K562 (cell line): ENCODE measurements around the gene SUDS3. TPM values are rescaled to one million over a fixed set of nuclear protein-coding genes. Genes with fewer than 3 reads are reported as not detected.

Experiments
- CBFA2T3 ChIP-seq: fragments of 450-650 bp; IDR thresholded peaks from 2 replicates; pipeline ENCODE4 v1.6.1; 2017
- CBX8 ChIP-seq: fragments of 200-600 bp; sonication (generic); IDR thresholded peaks from 2 replicates; pipeline ENCODE4 v1.6.1; 2012; ENCODE audit warnings: borderline replicate concordance, mixed run types, low read depth, mild to moderate bottlenecking, moderate library complexity, mixed read lengths, low read length, control low read depth, inconsistent platforms; ENCODE audit not compliant: poor library complexity, severe bottlenecking; ENCODE audit errors: extremely low read depth
- CREM ChIP-seq: IDR thresholded peaks from 2 replicates; pipeline ENCODE4 v1.6.1; 2014; ENCODE audit warnings: antibody characterized with exemption, low read depth
- FOXJ2 ChIP-seq: fragments of 200-800 bp; sonication (Bioruptor generic); IDR thresholded peaks from 2 replicates; pipeline ENCODE4 v1.6.1; 2016; ENCODE audit warnings: missing genetic modification characterization, missing compliant biosample characterization
- HMG20A ChIP-seq: fragments of 450-650 bp; formaldehyde crosslinking; conservative IDR thresholded peaks from 2 replicates; pipeline ENCODE4 v1.4.0; 2020; ENCODE audit warnings: mild to moderate bottlenecking, mixed read lengths
- MECOM ChIP-seq: fragments of 250-450 bp; sonication (Bioruptor Pico); IDR thresholded peaks from 2 replicates; pipeline ENCODE4 v1.8.0; 2022; ENCODE audit warnings: inconsistent platforms
- MTA2 ChIP-seq: fragments of 450-650 bp; IDR thresholded peaks from 2 replicates; pipeline ENCODE4 v1.6.1; 2016; ENCODE audit warnings: low read depth
- MYBL2 ChIP-seq, 2 experiments: fragments of 450-650 bp in 1 of 2; sonication (generic) in 1 of 2; formaldehyde crosslinking in 1 of 2; IDR thresholded peaks; 2 replicates each; pipeline versions ENCODE4 v1.6.1 to v1.8.1; 2017 to 2022; ENCODE audit warnings: borderline replicate concordance in 1 of 2, inconsistent platforms in 1 of 2, low read depth in 1 of 2, mild to moderate bottlenecking in 1 of 2, missing genetic modification reagents in 1 of 2, moderate library complexity in 1 of 2
- RFX5 ChIP-seq: IDR thresholded peaks from 2 replicates; pipeline ENCODE4 v1.6.1; 2011; ENCODE audit warnings: low read depth, mild to moderate bottlenecking, improper control_type of control experiment, low read length
- RHOXF2B ChIP-seq: fragments of 250-450 bp; sonication (Bioruptor Pico); conservative IDR thresholded peaks from 2 replicates; pipeline ENCODE4 v1.5.1; 2021
- SRSF3 ChIP-seq: fragments of 200-400 bp; formaldehyde crosslinking; IDR thresholded peaks from 2 replicates; pipeline ENCODE4 v1.6.1; 2016; ENCODE audit warnings: mild to moderate bottlenecking, low read length, moderate library complexity; ENCODE audit not compliant: insufficient read depth
- TAF7 ChIP-seq: fragments of 450-650 bp; IDR thresholded peaks from 2 replicates; pipeline ENCODE4 v1.6.1; 2016; ENCODE audit warnings: missing genetic modification characterization, missing compliant biosample characterization
- TBP ChIP-seq: optimal IDR thresholded peaks from 2 replicates; pipeline ENCODE3; 2011; ENCODE audit warnings: low read depth, low read length, improper control_type of control experiment
- TEAD2 ChIP-seq: fragments of 450-650 bp; IDR thresholded peaks from 2 replicates; pipeline ENCODE4 v1.6.1; 2016; ENCODE audit warnings: missing genetic modification characterization, control low read depth, missing compliant biosample characterization
- ZFX ChIP-seq: sonication (generic); formaldehyde crosslinking; IDR thresholded peaks from 2 replicates; pipeline ENCODE4 v1.8.0; 2022; ENCODE audit warnings: mild to moderate bottlenecking, missing genetic modification reagents, moderate library complexity
- ZNF121 ChIP-seq: sonication (generic); formaldehyde crosslinking; conservative IDR thresholded peaks from 2 replicates; pipeline ENCODE4 v1.8.0; 2022; ENCODE audit warnings: missing genetic modification reagents
- ZNF408 ChIP-seq: fragments of 250-450 bp; sonication (Bioruptor Pico); IDR thresholded peaks from 2 replicates; pipeline ENCODE4 v1.4.0; 2020; ENCODE audit warnings: low read depth, mild to moderate bottlenecking, moderate library complexity
- ZNF445 ChIP-seq: fragments of 250-450 bp; sonication (Bioruptor Pico); IDR thresholded peaks from 2 replicates; pipeline ENCODE4 v1.4.0; 2020; ENCODE audit warnings: low read depth, mild to moderate bottlenecking, moderate library complexity
- polyA plus RNA-seq, 8 experiments: library from polyadenylated mRNA; depleted of rRNA in 4 of 8; stranded (reverse) in 5 of 8; unstranded in 3 of 8; fragments of >200 nt; fragmentation: Nextera tagmentation in 2 of 8; fragmentation: Illumina TruSeq in 1 of 8; extraction: Ambion mirVana in 2 of 8; extraction: Trizol in 1 of 8; gene quantifications; 2 replicates each; pipeline versions ENCODE4 v1.2.1 to v1.2.3, GENCODE V29; 2011 to 2014; ENCODE audit warnings: inconsistent platforms in 1 of 8, missing spikeins in 1 of 8
- total RNA-seq, 7 experiments: library from RNA; depleted of rRNA in 6 of 7; stranded (reverse); fragments of >200 nt in 6 of 7; fragmentation: Illumina TruSeq in 2 of 7; extraction: Trizol in 2 of 7; gene quantifications; 2 replicates each; pipeline versions ENCODE4 v1.2.1 to v1.2.3, GENCODE V29; 2011 to 2021; ENCODE audit warnings: low replicate concordance in 1 of 7
- TF ChIP-seq, protein P1 (sequence below), 2 experiments: IDR thresholded peaks in 1 of 2; conservative IDR thresholded peaks in 1 of 2; 2 replicates each; pipeline ENCODE4 v1.6.1; 2016; ENCODE audit warnings: low read depth in 2 of 2, mild to moderate bottlenecking in 1 of 2, missing compliant biosample characterization in 1 of 2, missing genetic modification characterization in 1 of 2, moderate library complexity in 1 of 2
- TF ChIP-seq, protein P2 (sequence below): sonication (generic); formaldehyde crosslinking; IDR thresholded peaks from 2 replicates; pipeline ENCODE4 v1.9.0; 2022; ENCODE audit warnings: mild to moderate bottlenecking, missing genetic modification reagents
- TF ChIP-seq, protein P3 (sequence below), 2 experiments: IDR thresholded peaks; 2 replicates each; pipeline ENCODE4 v1.6.1; 2011; ENCODE audit warnings: borderline replicate concordance in 1 of 2, control low read depth in 1 of 2, low read depth in 1 of 2, low read length in 1 of 2, mild to moderate bottlenecking in 1 of 2, mixed read lengths in 1 of 2, moderate library complexity in 1 of 2; ENCODE audit not compliant: insufficient read depth in 1 of 2, insufficient read length in 1 of 2, poor library complexity in 1 of 2, severe bottlenecking in 1 of 2; ENCODE audit errors: extremely low read depth in 1 of 2

SUDS3 gene
- total and polyA plus RNA-seq, 9 of the 15 experiments (the other 6 are each of a cell fraction or from before 2014, with no cell fraction given), result 6.6 to 30.5 (median 23.3) TPM

DNA sequence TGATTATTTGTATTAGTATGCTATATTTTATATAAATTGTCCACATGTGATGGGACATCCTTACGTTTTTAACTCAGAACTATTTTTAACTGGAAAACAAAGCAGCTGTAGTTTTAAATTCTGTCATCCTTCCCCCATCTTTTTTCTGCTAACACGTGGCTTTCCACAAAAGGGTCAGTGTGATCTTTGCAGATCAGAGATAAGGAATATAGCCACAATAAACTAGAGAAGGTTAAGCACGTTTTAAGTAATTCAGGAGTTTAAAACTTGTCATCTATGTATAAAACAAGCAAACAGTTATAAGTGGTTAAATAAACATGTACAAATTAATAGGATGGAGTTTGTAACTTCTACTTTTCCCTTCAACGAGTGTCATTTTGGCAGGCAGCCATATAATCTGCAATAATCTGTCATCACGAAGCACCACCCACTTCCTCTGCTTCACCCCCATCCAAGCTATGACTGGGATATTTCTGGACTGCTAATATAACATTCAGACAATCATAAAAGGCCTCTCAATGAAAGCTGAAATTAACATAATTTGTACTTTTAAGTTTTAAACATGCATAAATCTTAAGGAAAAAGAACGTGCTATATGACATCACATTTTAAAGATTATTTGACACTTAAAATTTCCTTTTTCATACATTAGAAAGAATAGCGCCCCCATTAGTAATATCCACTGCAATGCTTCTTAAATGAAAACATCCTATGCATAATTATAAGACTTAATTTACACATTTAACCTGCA lies 18.9 kb upstream of the SUDS3 start (continued):
- TF ChIP-seq CBX8 (no peak), SRSF3 (no peak), ZNF408 (no peak), HMG20A (CRISPR knock-in tag) (no peak), CREM (peak; percentile 42; the same call in 1 of the 2 replicates), MTA2 (no peak), TBP (peak; percentile 39), CBFA2T3 (peak; percentile 49; the same call in 1 of the 2 replicates), ZNF121 (CRISPR knock-in tag) (no peak), RFX5 (no peak), RHOXF2B (CRISPR knock-in tag) (no peak), MYBL2 (IDR thresholded peaks at IDR 0.05; ENCODE audit: low read depth) (no peak; the same call in 1 of the 2 replicates), MYBL2 (CRISPR knock-in tag; IDR thresholded peaks at IDR 0.05; ENCODE audit: borderline replicate concordance) (no peak), TEAD2 (tag) (no peak), TAF7 (tag) (no peak), ZNF445 (CRISPR knock-in tag) (no peak), ZFX (CRISPR knock-in tag) (no peak), MECOM (CRISPR knock-in tag) (no peak), FOXJ2 (tag) (no peak)
- TF ChIP-seq, protein P1, sequence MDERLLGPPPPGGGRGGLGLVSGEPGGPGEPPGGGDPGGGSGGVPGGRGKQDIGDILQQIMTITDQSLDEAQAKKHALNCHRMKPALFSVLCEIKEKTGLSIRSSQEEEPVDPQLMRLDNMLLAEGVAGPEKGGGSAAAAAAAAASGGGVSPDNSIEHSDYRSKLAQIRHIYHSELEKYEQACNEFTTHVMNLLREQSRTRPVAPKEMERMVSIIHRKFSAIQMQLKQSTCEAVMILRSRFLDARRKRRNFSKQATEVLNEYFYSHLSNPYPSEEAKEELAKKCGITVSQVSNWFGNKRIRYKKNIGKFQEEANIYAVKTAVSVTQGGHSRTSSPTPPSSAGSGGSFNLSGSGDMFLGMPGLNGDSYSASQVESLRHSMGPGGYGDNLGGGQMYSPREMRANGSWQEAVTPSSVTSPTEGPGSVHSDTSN (CRISPR knock-in tag; IDR thresholded peaks at IDR 0.05; ENCODE audit: low read depth), result no peak
- TF ChIP-seq, protein P1 (tag; conservative IDR thresholded peaks at IDR 0.05; ENCODE audit: low read depth), result peak; percentile 93
- TF ChIP-seq, protein P2, sequence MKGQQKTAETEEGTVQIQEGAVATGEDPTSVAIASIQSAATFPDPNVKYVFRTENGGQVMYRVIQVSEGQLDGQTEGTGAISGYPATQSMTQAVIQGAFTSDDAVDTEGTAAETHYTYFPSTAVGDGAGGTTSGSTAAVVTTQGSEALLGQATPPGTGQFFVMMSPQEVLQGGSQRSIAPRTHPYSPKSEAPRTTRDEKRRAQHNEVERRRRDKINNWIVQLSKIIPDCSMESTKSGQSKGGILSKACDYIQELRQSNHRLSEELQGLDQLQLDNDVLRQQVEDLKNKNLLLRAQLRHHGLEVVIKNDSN (CRISPR knock-in tag), result no peak
- TF ChIP-seq, protein P3, sequence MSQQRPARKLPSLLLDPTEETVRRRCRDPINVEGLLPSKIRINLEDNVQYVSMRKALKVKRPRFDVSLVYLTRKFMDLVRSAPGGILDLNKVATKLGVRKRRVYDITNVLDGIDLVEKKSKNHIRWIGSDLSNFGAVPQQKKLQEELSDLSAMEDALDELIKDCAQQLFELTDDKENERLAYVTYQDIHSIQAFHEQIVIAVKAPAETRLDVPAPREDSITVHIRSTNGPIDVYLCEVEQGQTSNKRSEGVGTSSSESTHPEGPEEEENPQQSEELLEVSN (IDR thresholded peaks at IDR 0.05; ENCODE audit: borderline replicate concordance in 1 of 2, extremely low read depth in 1 of 2, insufficient read depth in 1 of 2, insufficient read length in 1 of 2, low read depth in 1 of 2, low read length in 1 of 2, poor library complexity in 1 of 2, severe bottlenecking in 1 of 2), result peak in 1 of 2 experiments; percentile 36
